NCI-H446 treated with DMSO at 0.1 percent for 48 hours (cell line): Measurements from ENCODE around the gene INSIG2.
"Not testable (repeated sequence)": the region's sequence is repeated elsewhere in the genome, so short reads cannot be mapped to it uniquely, and the experiment has no call there.

Experiments used
- DNase-seq: peaks from one replicate; lab custom pipeline; 2025; lab: John Stamatoyannopoulos, UW

Gene INSIG2

GRCh38 chr2:118061135-118061955 is 26.9 kb upstream of the INSIG2 start:
- DNase-seq, result peak; percentile 65

GRCh38 chr2:118062048-118062447 is 26.2 kb upstream of the INSIG2 start:
- DNase-seq, result no peak

GRCh38 chr2:118062669-118063068 is 25.6 kb upstream of the INSIG2 start:
- no peak for DNase-seq

- DNase-seq, result no peak
These were observed 23.1 kb upstream of the INSIG2 start for GRCh38 chr2:118065015-118065706.

- no peak for DNase-seq
These were observed 22.3 kb upstream of the INSIG2 start for GRCh38 chr2:118065921-118066511.

GRCh38 chr2:118077636-118078247 is 10.5 kb upstream of the INSIG2 start:
- no peak for DNase-seq

GRCh38 chr2:118078734-118079133 is 9.5 kb upstream of the INSIG2 start:
- DNase-seq, result no peak

- DNase-seq, result no peak
These were observed 3.7 kb upstream of the INSIG2 start for GRCh38 chr2:118084491-118085089.

- DNase-seq, result no peak
These were observed 2.9 kb upstream of the INSIG2 start for GRCh38 chr2:118085173-118086023.

GRCh38 chr2:118086024-118086633 is 2.1 kb upstream of the INSIG2 start:
- DNase-seq, result no peak

- no peak for DNase-seq
These were observed 999 bp downstream of the INSIG2 start for GRCh38 chr2:118089139-118089800.

GRCh38 chr2:118090387-118091139 is 2.3 kb downstream of the INSIG2 start:
- DNase-seq, result no peak

GRCh38 chr2:118091140-118091478 is 2.8 kb downstream of the INSIG2 start:
- DNase-seq, result no peak

GRCh38 chr2:118091631-118092030 is 3.4 kb downstream of the INSIG2 start:
- no peak for DNase-seq

- DNase-seq, result not testable (repeated sequence)
These were observed 5.8 kb downstream of the INSIG2 start for GRCh38 chr2:118094102-118094501.

GRCh38 chr2:118094503-118094902 is 6.2 kb downstream of the INSIG2 start:
- DNase-seq, result no peak

- DNase-seq, result no peak
These were observed 7.3 kb downstream of the INSIG2 start for GRCh38 chr2:118095610-118096009.

- no peak for DNase-seq
These were observed 9.4 kb downstream of the INSIG2 start for GRCh38 chr2:118097657-118098056.

GRCh38 chr2:118098307-118099030 is 10.2 kb downstream of the INSIG2 start:
- DNase-seq, result no peak
